8988T (cell line): ENCODE data around the gene ETV4.
"Not testable (repeated sequence)": the region's sequence is repeated elsewhere in the genome, so short reads cannot be mapped to it uniquely, and the experiment has no call there.

Experiments
- DNase-seq: peaks from one replicate; pipeline ENCODE4 v3.0.0; 2011

Gene ETV4

GRCh38 chr17:43543300-43543699 lies 2.8 kb downstream of the ETV4 start:
- DNase-seq: no peak

- DNase-seq: no peak
These were observed 3.3 kb downstream of the ETV4 start for GRCh38 chr17:43542859-43543258.

- no peak for DNase-seq
These were observed 5.1 kb downstream of the ETV4 start for GRCh38 chr17:43540821-43541674.

- DNase-seq: no peak
These were observed 9.7 kb downstream of the ETV4 start for GRCh38 chr17:43536236-43536992.

GRCh38 chr17:43534909-43535308 lies 11.2 kb downstream of the ETV4 start:
- DNase-seq: no peak

GRCh38 chr17:43533699-43534098 lies 12.4 kb downstream of the ETV4 start:
- DNase-seq: no peak

- no peak for DNase-seq
These were observed 13.6 kb downstream of the ETV4 start for GRCh38 chr17:43532581-43532980.

GRCh38 chr17:43531955-43532354 lies 14.2 kb downstream of the ETV4 start:
- no peak for DNase-seq

GRCh38 chr17:43531082-43531378 lies 15.1 kb downstream of the ETV4 start:
- no peak for DNase-seq

- no peak for DNase-seq
These were observed 15.7 kb downstream of the ETV4 start for GRCh38 chr17:43530288-43531081.

GRCh38 chr17:43529947-43530287 lies 16.2 kb downstream of the ETV4 start:
- no peak for DNase-seq

- DNase-seq: no peak
These were observed 16.9 kb downstream of the ETV4 start for GRCh38 chr17:43528988-43529814.

- DNase-seq: no peak
These were observed 17.7 kb downstream of the ETV4 start for GRCh38 chr17:43528319-43528987.

GRCh38 chr17:43526886-43527648 lies 19.1 kb downstream of the ETV4 start:
- DNase-seq: no peak

- no peak for DNase-seq
These were observed 21.1 kb downstream of the ETV4 start for GRCh38 chr17:43524945-43525575.

- DNase-seq: no peak
These were observed 24.8 kb downstream of the ETV4 start for GRCh38 chr17:43521389-43521788.

GRCh38 chr17:43517615-43518386 lies 28.3 kb downstream of the ETV4 start:
- no peak for DNase-seq

GRCh38 chr17:43517161-43517560 lies 29.0 kb downstream of the ETV4 start:
- DNase-seq: no peak

GRCh38 chr17:43515656-43516055 lies 30.5 kb downstream of the ETV4 start:
- DNase-seq: no peak

GRCh38 chr17:43511199-43511598 lies 34.9 kb downstream of the ETV4 start:
- DNase-seq: not testable (repeated sequence)
